Chondrocyte (in vitro differentiated cells): ENCODE data around the gene RALGAPA2. TPM values are rescaled to one million over a fixed set of nuclear protein-coding genes. Genes with fewer than 3 reads are reported as not detected.

Experiments used
- DNase-seq: peaks from one replicate; pipeline ENCODE4 v3.0.0; 2021; ENCODE audit warnings: mixed read lengths, low spot score
- H3K27ac Mint-ChIP-seq: one replicate; pipeline ENCODE4 v1.8.0; 2021; ENCODE audit warnings: mild to moderate bottlenecking, moderate library complexity, mixed read lengths; ENCODE audit not compliant: unreplicated experiment
- H3K27me3 Mint-ChIP-seq: 2 replicates; pipeline ENCODE4 v1.8.0; 2021; ENCODE audit warnings: low read depth, mixed read lengths
- H3K36me3 Mint-ChIP-seq: 2 replicates; pipeline ENCODE4 v1.8.0; 2021; ENCODE audit warnings: low read depth, mixed read lengths
- H3K4me1 Mint-ChIP-seq: 2 replicates; pipeline ENCODE4 v1.8.0; 2021; ENCODE audit warnings: low read depth, mild to moderate bottlenecking, mixed read lengths
- H3K4me3 Mint-ChIP-seq: one replicate; pipeline ENCODE4 v1.8.0; 2021; ENCODE audit warnings: mild to moderate bottlenecking, moderate library complexity, mixed read lengths; ENCODE audit not compliant: unreplicated experiment
- H3K9me3 Mint-ChIP-seq: 2 replicates; pipeline ENCODE4 v1.8.0; 2021; ENCODE audit warnings: low read depth, mixed read lengths
- total RNA-seq: library from RNA; stranded (reverse); gene quantifications from 3 replicates; pipeline ENCODE4 v1.2.1, GENCODE V29; 2021
- TF ChIP-seq, protein P1 (sequence below): fragments of 200-600 bp; sonication (generic); IDR thresholded peaks from 2 replicates; pipeline ENCODE4 v1.5.0; 2021; ENCODE audit warnings: antibody characterized with exemption, mild to moderate bottlenecking, moderate library complexity

RALGAPA2 gene
- total RNA-seq, 1 donor from 2014 or later: 9.5 TPM

DNA sequence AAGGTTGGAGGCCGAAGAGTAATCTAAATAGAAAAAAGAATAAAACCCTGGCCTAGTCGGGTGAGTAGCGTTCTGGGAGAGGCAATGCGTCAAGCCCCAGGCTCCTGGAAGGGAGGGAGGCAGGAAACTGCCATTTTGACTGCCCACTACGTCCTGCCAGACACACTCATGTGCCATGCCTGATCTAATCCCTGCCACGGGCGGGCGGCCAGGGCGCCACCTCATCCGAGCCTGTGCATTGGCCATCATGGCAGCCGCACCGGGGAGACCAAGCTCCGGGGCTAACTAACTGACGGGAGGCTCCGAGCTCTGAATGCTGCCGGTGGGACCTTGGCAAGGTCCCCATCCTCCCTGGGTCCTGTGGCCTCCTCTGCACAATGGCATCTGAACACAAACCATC lies 275.8 kb downstream of the RALGAPA2 start:
- H3K4me1 Mint-ChIP-seq: no peaks in the 10 kb centered on the region
- TF ChIP-seq, protein P1, sequence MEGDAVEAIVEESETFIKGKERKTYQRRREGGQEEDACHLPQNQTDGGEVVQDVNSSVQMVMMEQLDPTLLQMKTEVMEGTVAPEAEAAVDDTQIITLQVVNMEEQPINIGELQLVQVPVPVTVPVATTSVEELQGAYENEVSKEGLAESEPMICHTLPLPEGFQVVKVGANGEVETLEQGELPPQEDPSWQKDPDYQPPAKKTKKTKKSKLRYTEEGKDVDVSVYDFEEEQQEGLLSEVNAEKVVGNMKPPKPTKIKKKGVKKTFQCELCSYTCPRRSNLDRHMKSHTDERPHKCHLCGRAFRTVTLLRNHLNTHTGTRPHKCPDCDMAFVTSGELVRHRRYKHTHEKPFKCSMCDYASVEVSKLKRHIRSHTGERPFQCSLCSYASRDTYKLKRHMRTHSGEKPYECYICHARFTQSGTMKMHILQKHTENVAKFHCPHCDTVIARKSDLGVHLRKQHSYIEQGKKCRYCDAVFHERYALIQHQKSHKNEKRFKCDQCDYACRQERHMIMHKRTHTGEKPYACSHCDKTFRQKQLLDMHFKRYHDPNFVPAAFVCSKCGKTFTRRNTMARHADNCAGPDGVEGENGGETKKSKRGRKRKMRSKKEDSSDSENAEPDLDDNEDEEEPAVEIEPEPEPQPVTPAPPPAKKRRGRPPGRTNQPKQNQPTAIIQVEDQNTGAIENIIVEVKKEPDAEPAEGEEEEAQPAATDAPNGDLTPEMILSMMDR: no peak
- H3K27ac Mint-ChIP-seq: no peak overlapping the region
- no peaks in the 10 kb centered on the region for H3K27me3 Mint-ChIP-seq
- H3K4me3 Mint-ChIP-seq: no peak overlapping the region
- no peak for DNase-seq
- H3K9me3 Mint-ChIP-seq: no peaks in the 10 kb centered on the region
- H3K36me3 Mint-ChIP-seq: peaks cover 3% of the 10 kb centered on the region

DNA sequence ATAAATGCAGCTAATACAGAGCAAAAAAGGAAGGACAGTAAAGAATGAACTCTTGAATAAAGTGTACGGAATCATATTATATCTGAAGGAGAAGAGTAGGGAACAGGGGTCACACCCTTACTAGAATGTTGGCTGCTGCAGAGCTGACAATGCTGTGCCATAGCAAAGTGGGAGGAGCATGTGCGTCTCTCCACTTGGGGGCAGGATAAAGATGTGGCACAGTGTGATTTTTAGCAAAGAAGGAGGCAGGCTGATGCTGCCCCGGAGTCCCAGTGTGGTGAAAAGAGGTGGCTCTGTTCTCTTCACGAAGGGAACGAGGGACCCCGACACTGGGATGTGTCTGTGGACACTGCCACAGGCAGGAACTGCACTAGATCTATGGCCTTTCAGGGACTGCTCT lies 277.0 kb downstream of the RALGAPA2 start:
- TF ChIP-seq, protein P1: no peak
- Mint-ChIP-seq H3K27me3 (no peaks in the 10 kb centered on the region), H3K27ac (no peak overlapping the region)

DNA sequence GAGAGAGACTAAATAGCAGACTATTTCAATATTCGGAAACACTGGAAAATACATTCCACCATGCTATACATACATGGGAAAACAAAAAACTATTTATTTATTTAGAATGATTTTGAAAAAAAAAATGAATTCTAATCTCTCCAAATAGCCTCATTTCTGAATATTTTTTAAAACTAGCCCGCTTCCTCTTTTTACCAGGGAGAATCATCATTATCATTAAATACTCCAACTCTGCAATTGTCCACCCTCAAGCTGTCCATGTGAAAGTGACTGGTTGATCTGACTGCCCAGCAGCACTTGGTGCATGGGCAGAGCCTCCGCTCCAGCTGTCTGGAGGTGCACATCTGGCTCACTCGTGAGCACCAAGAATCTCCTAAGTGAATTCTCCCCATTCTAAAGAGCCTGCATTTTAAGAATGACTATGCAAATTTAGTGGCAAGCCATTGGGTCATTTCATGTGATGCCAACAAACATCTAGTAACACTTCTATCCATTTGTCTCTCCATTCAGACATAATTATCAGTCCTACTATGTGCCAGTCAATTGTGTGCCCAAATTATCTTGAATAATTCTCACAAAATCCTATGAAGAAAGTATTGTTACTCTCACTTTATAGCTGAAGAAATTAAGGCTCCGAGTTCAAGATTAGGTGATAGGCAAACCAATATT lies 279.7 kb downstream of the RALGAPA2 start:
- H3K27ac Mint-ChIP-seq: no peak overlapping the region
- H3K4me1 Mint-ChIP-seq: no peaks in the 10 kb centered on the region
- H3K27me3 Mint-ChIP-seq: no peaks in the 10 kb centered on the region
- TF ChIP-seq, protein P1: no peak
- DNase-seq: no peak
- no peaks in the 10 kb centered on the region for H3K9me3 Mint-ChIP-seq
- peaks cover 6% of the 10 kb centered on the region for H3K36me3 Mint-ChIP-seq
- H3K4me3 Mint-ChIP-seq: no peak overlapping the region

More for the DNA sequence above, 277.0 kb downstream of the RALGAPA2 start:
- Mint-ChIP-seq H3K4me1 (no peaks in the 10 kb centered on the region), H3K9me3 (no peaks in the 10 kb centered on the region), H3K36me3 (peaks cover 6% of the 10 kb centered on the region), H3K4me3 (no peak overlapping the region)
- DNase-seq: no peak

DNA sequence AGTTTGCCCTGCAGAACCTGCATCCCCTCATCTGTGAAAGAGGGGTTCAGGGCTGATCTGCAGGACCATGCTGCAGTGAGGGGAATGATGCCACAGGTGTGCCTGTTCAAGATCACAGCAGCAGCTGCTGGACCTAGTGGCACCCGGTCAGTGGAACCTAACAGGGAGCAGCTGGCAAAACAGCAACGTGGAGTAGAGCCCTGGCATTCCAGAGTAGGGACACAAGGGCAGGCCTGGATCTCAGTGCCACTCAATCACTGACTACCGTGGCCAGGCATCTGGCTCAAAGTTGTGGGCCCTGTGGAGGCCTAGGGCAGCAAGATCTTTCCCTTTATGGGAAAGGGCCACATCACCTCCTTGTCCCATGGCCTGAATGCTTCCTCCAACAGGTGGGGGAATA lies 282.4 kb downstream of the RALGAPA2 start:
- Mint-ChIP-seq H3K4me3 (no peak overlapping the region), H3K9me3 (no peaks in the 10 kb centered on the region), H3K36me3 (peaks cover 2% of the 10 kb centered on the region), H3K27me3 (no peaks in the 10 kb centered on the region), H3K27ac (no peak overlapping the region), H3K4me1 (no peaks in the 10 kb centered on the region)
- DNase-seq: no peak
- TF ChIP-seq, protein P1: no peak

DNA sequence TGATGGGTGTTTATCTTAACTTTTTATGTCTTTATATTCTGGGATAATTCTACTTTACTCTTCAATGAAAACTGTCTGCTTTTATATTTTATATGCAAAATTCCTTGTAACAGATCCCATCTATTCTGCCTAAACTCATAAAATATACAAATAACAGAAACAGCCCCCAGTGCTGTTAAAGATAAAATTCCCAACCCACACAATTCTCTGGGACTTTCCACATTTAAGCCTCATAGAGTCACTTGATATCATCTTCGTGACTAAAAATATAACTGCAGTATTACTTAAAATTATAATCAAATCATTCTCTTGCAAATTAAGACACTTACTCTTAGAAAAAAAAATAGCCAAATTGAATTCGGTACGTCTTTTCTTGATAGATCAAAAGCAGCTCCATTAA lies 284.4 kb downstream of the RALGAPA2 start:
- TF ChIP-seq, protein P1: no peak
- Mint-ChIP-seq H3K9me3 (no peaks in the 10 kb centered on the region), H3K4me3 (no peak overlapping the region), H3K36me3 (peaks cover 2% of the 10 kb centered on the region), H3K27ac (no peak overlapping the region), H3K4me1 (no peaks in the 10 kb centered on the region), H3K27me3 (no peaks in the 10 kb centered on the region)
- no peak for DNase-seq
